ENCODE measurements around the gene ZNF99. TPM values are rescaled to one million over a fixed set of nuclear protein-coding genes. Genes with fewer than 3 reads are reported as not detected.

Gene ZNF99
- 0.92 TPM for total RNA-seq

DNA sequence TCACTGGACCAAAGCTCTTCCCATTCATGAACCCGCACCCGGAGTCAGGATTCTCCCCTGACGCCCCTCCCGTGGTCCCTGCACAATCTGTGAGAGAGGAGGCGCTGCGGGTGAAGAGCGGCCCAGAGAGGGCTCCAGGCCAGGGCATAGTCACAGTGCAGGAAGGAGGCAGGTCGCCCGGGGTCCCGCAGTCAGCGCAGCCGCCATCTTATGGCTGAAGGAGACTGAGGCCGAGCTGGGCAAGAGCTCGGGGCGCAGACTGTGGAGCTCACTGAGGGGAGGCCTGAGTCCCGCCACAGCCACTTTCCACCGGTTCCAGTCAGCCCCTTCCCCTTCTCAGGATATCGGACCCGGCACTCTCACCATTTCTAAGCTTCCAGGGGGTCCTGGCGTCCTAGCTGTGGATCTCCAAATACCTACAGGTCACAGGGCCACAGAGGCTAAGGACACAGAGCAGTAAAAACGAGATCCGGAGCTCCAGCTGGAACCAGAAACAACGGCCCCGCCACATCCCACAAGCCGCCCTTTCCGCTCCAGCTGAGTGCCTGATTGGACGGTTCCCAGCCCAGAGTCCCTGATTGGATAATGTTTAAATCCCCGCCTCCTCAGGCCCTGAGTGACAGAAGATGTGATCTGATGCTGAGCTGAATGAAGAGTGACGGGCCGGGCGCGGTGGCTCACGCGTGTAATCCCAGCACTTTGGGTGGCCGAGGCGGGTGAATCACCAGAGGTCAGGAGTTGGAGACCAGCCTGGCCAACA lies at the start of gene ZNF99:
Gene ZNF99 (minus strand): TSS at position 501 of the 760 bp plus-strand sequence. CDS start 135 bp downstream, at position 366.

GRCh38 chr19:22832031-22832762 lies 48.2 kb upstream of the ZNF99 start, which contains the start of gene ZNF723:
ZNF723 (plus strand) TSS chr19:22832291; CDS start chr19:22832380, 89 bp downstream.

Small RNA genes within 50 kb of the gene (small RNA-seq; reads per million reads assigned to genes)
- gene AC008626.1 (not detected), gene AC008626.2 (not detected)

Other genes starting within 250 kb of the ZNF99 start
- gene ZNF492, start 149.8 kb downstream of the ZNF99 start, total RNA-seq: 4.4 TPM
- gene ZNF723, start 48.1 kb upstream of the ZNF99 start, total RNA-seq: not detected
- 5.5 TPM for gene ZNF728, start 219.0 kb upstream of the ZNF99 start, total RNA-seq